ENCODE results near the gene SLC7A9.

DNA sequence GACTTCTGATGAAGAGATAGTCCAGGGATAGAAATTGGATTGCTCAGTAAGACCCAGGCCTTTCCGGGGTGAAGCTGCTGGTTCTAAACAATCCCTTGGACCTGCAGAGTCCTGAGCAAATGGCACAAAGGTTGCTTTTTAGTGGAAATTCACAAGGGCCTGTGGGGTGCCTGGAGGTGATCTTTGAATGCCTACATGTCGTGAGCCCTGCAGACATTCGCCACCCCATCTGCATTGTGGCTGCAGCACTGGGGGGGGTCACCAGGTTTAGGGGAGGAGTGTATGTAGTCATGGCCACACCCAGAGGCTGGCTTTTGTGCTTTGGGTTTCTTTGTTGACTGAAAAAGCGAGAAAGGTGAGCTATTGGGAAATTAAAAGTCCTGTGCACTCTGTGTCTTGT lies 41.4 kb downstream of the SLC7A9 start:
- TF ChIP-seq POLR2A (IDR thresholded peaks at IDR 0.05) = no peak
- TF ChIP-seq, protein P1, sequence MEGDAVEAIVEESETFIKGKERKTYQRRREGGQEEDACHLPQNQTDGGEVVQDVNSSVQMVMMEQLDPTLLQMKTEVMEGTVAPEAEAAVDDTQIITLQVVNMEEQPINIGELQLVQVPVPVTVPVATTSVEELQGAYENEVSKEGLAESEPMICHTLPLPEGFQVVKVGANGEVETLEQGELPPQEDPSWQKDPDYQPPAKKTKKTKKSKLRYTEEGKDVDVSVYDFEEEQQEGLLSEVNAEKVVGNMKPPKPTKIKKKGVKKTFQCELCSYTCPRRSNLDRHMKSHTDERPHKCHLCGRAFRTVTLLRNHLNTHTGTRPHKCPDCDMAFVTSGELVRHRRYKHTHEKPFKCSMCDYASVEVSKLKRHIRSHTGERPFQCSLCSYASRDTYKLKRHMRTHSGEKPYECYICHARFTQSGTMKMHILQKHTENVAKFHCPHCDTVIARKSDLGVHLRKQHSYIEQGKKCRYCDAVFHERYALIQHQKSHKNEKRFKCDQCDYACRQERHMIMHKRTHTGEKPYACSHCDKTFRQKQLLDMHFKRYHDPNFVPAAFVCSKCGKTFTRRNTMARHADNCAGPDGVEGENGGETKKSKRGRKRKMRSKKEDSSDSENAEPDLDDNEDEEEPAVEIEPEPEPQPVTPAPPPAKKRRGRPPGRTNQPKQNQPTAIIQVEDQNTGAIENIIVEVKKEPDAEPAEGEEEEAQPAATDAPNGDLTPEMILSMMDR (IDR thresholded peaks at IDR 0.05) = no peak
- TF ChIP-seq POLR2AphosphoS5 (IDR thresholded peaks at IDR 0.05) = no peak
